Keratinocyte (primary cell): Measurements from ENCODE around the gene ZNF14. TPM values are rescaled to one million over a fixed set of nuclear protein-coding genes. Genes with fewer than 3 reads are reported as not detected.

Experiments used
- DNase-seq: peaks from one replicate; pipeline ENCODE4 v3.0.0-alpha.2; 2011; ENCODE audit warnings: low read depth, missing footprints, low spot score
- FAIRE-seq: peaks from 2 replicates; lab custom pipeline; 2011; peaks lifted over from hg19 to GRCh38; lab: Jason Lieb, UNC
- H2AFZ ChIP-seq: 2 replicates; pipeline ENCODE4 v1.6.0; 2012; ENCODE audit warnings: low read length, control low read depth, inconsistent platforms; ENCODE audit not compliant: control insufficient read depth
- H3K27ac ChIP-seq: 2 replicates; pipeline ENCODE4 v1.5.1; 2011; ENCODE audit warnings: low read length; ENCODE audit not compliant: control insufficient read depth, insufficient read depth
- H3K27me3 ChIP-seq: 3 replicates; pipeline ENCODE4 v1.6.0; 2011; ENCODE audit warnings: low read length; ENCODE audit not compliant: control insufficient read depth, insufficient read depth; ENCODE audit errors: extremely low read depth
- H3K36me3 ChIP-seq, 2 experiments: 2 replicates in 1 of 2; 3 replicates in 1 of 2; pipeline ENCODE4 v1.5.1; 2011; ENCODE audit warnings: low read length in 2 of 2, mild to moderate bottlenecking in 1 of 2; ENCODE audit not compliant: control insufficient read depth in 2 of 2, insufficient read depth in 2 of 2; ENCODE audit errors: extremely low read depth in 1 of 2
- H3K4me1 ChIP-seq: 3 replicates; pipeline ENCODE4 v1.5.1; 2011; ENCODE audit warnings: low read length; ENCODE audit not compliant: control insufficient read depth, insufficient read depth; ENCODE audit errors: extremely low read depth
- H3K4me2 ChIP-seq: 3 replicates; pipeline ENCODE4 v1.6.0; 2011; ENCODE audit warnings: low read depth, low read length; ENCODE audit not compliant: control insufficient read depth, insufficient read depth; ENCODE audit errors: extremely low read depth
- H3K4me3 ChIP-seq, 3 experiments: fragments of 200-600 bp in 1 of 3; sonication (generic) in 1 of 3; 2 replicates in 2 of 3; 3 replicates in 1 of 3; pipeline ENCODE4 v1.5.1; 2011 to 2016; ENCODE audit warnings: low read length in 3 of 3, mild to moderate bottlenecking in 3 of 3, control low read depth in 2 of 3, inconsistent platforms in 1 of 3, low read depth in 1 of 3, mixed read lengths in 1 of 3, mixed run types in 1 of 3, moderate library complexity in 1 of 3; ENCODE audit not compliant: control insufficient read depth in 2 of 3, insufficient read depth in 2 of 3; ENCODE audit errors: extremely low read depth in 1 of 3
- H3K79me2 ChIP-seq: 2 replicates; pipeline ENCODE4 v1.6.0; 2012; ENCODE audit warnings: low read length; ENCODE audit not compliant: control insufficient read depth, insufficient read depth
- H3K9ac ChIP-seq: 3 replicates; pipeline ENCODE4 v1.6.0; 2011; ENCODE audit warnings: low read length; ENCODE audit not compliant: control insufficient read depth, insufficient read depth; ENCODE audit errors: extremely low read depth
- H3K9me1 ChIP-seq: 3 replicates; pipeline ENCODE4 v1.6.0; 2011; ENCODE audit warnings: low read length; ENCODE audit not compliant: control insufficient read depth, insufficient read depth; ENCODE audit errors: extremely low read depth
- H3K9me3 ChIP-seq: 2 replicates; pipeline ENCODE4 v1.5.1; 2012; ENCODE audit warnings: low read depth, low read length; ENCODE audit not compliant: control insufficient read depth
- H4K20me1 ChIP-seq: 3 replicates; pipeline ENCODE4 v1.6.0; 2011; ENCODE audit warnings: low read length; ENCODE audit not compliant: control insufficient read depth, insufficient read depth; ENCODE audit errors: extremely low read depth
- EZH2 ChIP-seq: IDR thresholded peaks from one replicate; pipeline ENCODE4 v1.6.1; 2012; ENCODE audit warnings: inconsistent platforms, mild to moderate bottlenecking, low read length, moderate library complexity
- dilution Hi-C: fragments of 300-500 bp; cut with MboI; formaldehyde crosslinking; loops from one replicate; pipeline ENCODE4 v1.7.0; 2020; ENCODE audit warnings: low sequenced_read_pairs; ENCODE audit not compliant: extremely low pct_ligation_motif_present
- polyA plus RNA-seq, 5 experiments: library from polyadenylated mRNA; depleted of rRNA in 3 of 5; stranded (reverse) in 3 of 5; stranded (forward) in 1 of 5; unstranded in 1 of 5; fragments of >200 nt; gene quantifications; 1 replicate in 1 of 5; 2 replicates in 3 of 5; 3 replicates in 1 of 5; pipeline versions ENCODE4 v1.2.1 to v1.2.3, GENCODE V29; 2011 to 2012; ENCODE audit warnings: missing spikeins in 2 of 5, low read depth in 1 of 5, low replicate concordance in 1 of 5
- small RNA-seq, 3 experiments: library from RNA; depleted of rRNA; stranded (forward); fragments of <200 nt; gene quantifications; one replicate each; pipeline ENCODE3, GENCODE V24; 2012; ENCODE audit warnings: low read depth in 3 of 3, low replicate concordance in 1 of 3; ENCODE audit not compliant: insufficient read length in 3 of 3
- TF ChIP-seq, protein P1 (sequence below), 3 experiments: IDR thresholded peaks in 1 of 3; conservative IDR thresholded peaks in 1 of 3; optimal IDR thresholded peaks in 1 of 3; 2 replicates in 2 of 3; 3 replicates in 1 of 3; pipeline versions ENCODE3 to v1.5.1; 2011; ENCODE audit warnings: low read length in 3 of 3, mild to moderate bottlenecking in 3 of 3, moderate library complexity in 2 of 3, control low read depth in 1 of 3, inconsistent platforms in 1 of 3; ENCODE audit not compliant: insufficient read depth in 2 of 3; ENCODE audit errors: extremely low read depth in 1 of 3

The ZNF14 gene
- polyA plus RNA-seq, 1 donor (not counting 4 experiments of a cell fraction or from before 2014, with no cell fraction given) = 2.1 TPM

DNA sequence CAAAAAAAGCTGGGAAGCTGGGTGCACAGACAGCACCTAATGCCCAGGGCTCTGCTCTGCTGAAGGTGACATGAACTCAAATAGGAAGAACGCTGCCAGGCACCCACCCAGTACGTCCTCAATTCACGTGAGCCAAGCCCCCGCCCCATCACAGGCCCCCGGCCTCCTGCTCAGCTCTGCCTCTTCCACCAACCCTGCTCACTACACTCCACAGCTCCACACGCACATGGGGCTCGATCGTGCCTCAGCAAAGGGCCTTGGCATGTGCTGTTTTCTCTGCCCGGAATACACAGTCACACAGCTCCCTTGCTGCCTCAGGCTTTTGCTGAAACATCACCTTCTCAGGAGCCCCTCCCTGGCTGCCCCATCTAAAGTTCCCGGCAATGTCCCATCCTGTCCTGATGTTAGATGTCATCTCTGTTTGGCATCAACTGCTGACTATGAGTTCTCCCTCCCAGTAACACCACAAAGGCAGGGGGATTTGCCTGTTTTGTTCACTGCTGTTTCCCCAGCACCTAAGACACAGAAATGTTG lies 71.7 kb downstream of the ZNF14 start:
- H3K4me3 ChIP-seq = no peak overlapping the region
- H3K9ac ChIP-seq = no peak overlapping the region
- FAIRE-seq (no peak), DNase-seq (no peak)
- peaks cover 28 to 30% of the 10 kb centered on the region in 2 experiments for H3K36me3 ChIP-seq
- H3K9me3 ChIP-seq = no peaks in the 10 kb centered on the region
- H2AFZ ChIP-seq = no peak overlapping the region
- peak overlapping the region; percentile 77 for H3K4me2 ChIP-seq
- dilution Hi-C loops = no loop called here
- peaks cover 16% of the 10 kb centered on the region for H3K4me1 ChIP-seq
- peaks cover 6% of the 10 kb centered on the region for H4K20me1 ChIP-seq
- H3K9me1 ChIP-seq = no peaks in the 10 kb centered on the region
- TF ChIP-seq, protein P1, sequence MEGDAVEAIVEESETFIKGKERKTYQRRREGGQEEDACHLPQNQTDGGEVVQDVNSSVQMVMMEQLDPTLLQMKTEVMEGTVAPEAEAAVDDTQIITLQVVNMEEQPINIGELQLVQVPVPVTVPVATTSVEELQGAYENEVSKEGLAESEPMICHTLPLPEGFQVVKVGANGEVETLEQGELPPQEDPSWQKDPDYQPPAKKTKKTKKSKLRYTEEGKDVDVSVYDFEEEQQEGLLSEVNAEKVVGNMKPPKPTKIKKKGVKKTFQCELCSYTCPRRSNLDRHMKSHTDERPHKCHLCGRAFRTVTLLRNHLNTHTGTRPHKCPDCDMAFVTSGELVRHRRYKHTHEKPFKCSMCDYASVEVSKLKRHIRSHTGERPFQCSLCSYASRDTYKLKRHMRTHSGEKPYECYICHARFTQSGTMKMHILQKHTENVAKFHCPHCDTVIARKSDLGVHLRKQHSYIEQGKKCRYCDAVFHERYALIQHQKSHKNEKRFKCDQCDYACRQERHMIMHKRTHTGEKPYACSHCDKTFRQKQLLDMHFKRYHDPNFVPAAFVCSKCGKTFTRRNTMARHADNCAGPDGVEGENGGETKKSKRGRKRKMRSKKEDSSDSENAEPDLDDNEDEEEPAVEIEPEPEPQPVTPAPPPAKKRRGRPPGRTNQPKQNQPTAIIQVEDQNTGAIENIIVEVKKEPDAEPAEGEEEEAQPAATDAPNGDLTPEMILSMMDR (optimal IDR thresholded peaks at IDR 0.05 in 1 of 3, IDR thresholded peaks at IDR 0.05 in 1 of 3, conservative IDR thresholded peaks at IDR 0.05 in 1 of 3; ENCODE audit: extremely low read depth in 1 of 3, insufficient read depth in 2 of 3, low read length in 3 of 3) = no peak
- TF ChIP-seq EZH2 = no peak
- H3K27me3 ChIP-seq = no peaks in the 10 kb centered on the region
- peaks cover 35% of the 10 kb centered on the region for H3K79me2 ChIP-seq
- H3K27ac ChIP-seq = no peak overlapping the region

Small RNAs within 50 kb of the gene (small RNA-seq; reads per million reads assigned to genes)
- gene AC011458.2 (0 reads per million in 3 experiments), gene AC011477.5 (0 reads per million in 3 experiments)

Other genes starting within 250 kb of the ZNF14 start
- 0.47 to 1.0 TPM (median 0.77 TPM) in 3 replicates for gene TSSK6, start 217.6 kb downstream of the ZNF14 start, polyA plus RNA-seq
- gene NDUFA13, start 216.9 kb downstream of the ZNF14 start, polyA plus RNA-seq = 294 to 475 TPM (median 343 TPM) in 3 replicates
- 0.56 to 1.4 TPM (median 1.2 TPM) in 3 replicates for gene YJEFN3, start 204.2 kb downstream of the ZNF14 start, polyA plus RNA-seq
- 0.07 to 0.21 TPM (median 0.14 TPM) in 3 replicates for gene CILP2, start 194.8 kb downstream of the ZNF14 start, polyA plus RNA-seq
- gene PBX4, start 114.4 kb downstream of the ZNF14 start, polyA plus RNA-seq = 1.7 to 2.2 TPM (median 2.1 TPM) in 3 replicates
- 7.3 to 12.4 TPM (median 10.4 TPM) in 3 replicates for gene LPAR2, start 104.9 kb downstream of the ZNF14 start, polyA plus RNA-seq
- 5.0 to 7.1 TPM (median 5.5 TPM) in 3 replicates for gene GMIP, start 89.5 kb downstream of the ZNF14 start, polyA plus RNA-seq
- 9.8 to 20.5 TPM (median 17.7 TPM) in 3 replicates for gene ATP13A1, start 69.4 kb downstream of the ZNF14 start, polyA plus RNA-seq
- gene ZNF101, start 64.3 kb downstream of the ZNF14 start, polyA plus RNA-seq = 6.0 to 9.8 TPM (median 8.1 TPM) in 3 replicates
- 5.6 to 9.7 TPM (median 8.7 TPM) in 3 replicates for gene ZNF506, start 88.6 kb upstream of the ZNF14 start, polyA plus RNA-seq
- 1.8 to 2.3 TPM (median 2.0 TPM) in 3 replicates for gene ZNF253, start 132.8 kb upstream of the ZNF14 start, polyA plus RNA-seq
- 4.3 to 4.8 TPM (median 4.8 TPM) in 3 replicates for gene ZNF93, start 167.8 kb upstream of the ZNF14 start, polyA plus RNA-seq